A673 (cell line): ENCODE measurements around the gene ARHGAP30. TPM values are rescaled to one million over a fixed set of nuclear protein-coding genes. Genes with fewer than 3 reads are reported as not detected.

Source experiments
- BruUV-seq: library from RNA; stranded (reverse); fragments of 400-500 nt; replicated peaks from 2 replicates; lab custom pipeline; 2021; lab: Mats Ljungman, UMichigan
- CTCF ChIA-PET: fragments of 300-600 bp; sonication (Branson Sonifier 250); formaldehyde crosslinking; loops from one replicate; lab custom pipeline; 2022; ENCODE audit warnings: antibody characterized with exemption; lab: Charles Lee
- POLR2A ChIA-PET: fragments of 300-600 bp; sonication (Branson Sonifier 250); formaldehyde crosslinking; loops from one replicate; lab custom pipeline; 2022; ENCODE audit warnings: antibody characterized with exemption; ENCODE audit not compliant: low non-redundant PET; lab: Charles Lee
- DNase-seq: peaks from one replicate; pipeline ENCODE4 v3.0.0-alpha.2; 2015; ENCODE audit warnings: low spot score
- H3K27ac ChIP-seq: fragments of 200-600 bp; sonication (generic); 2 replicates; pipeline ENCODE4 v1.5.1; 2016; ENCODE audit warnings: mixed run types, low read depth, mild to moderate bottlenecking, mixed read lengths, antibody characterized with exemption, low read length; ENCODE audit not compliant: poor library complexity, severe bottlenecking
- H3K27me3 ChIP-seq: fragments of 200-600 bp; sonication (generic); replicated peaks from 2 replicates; pipeline ENCODE4 v1.6.1; 2017; ENCODE audit warnings: mixed run types, low read depth, mild to moderate bottlenecking, mixed read lengths, antibody characterized with exemption, low read length; ENCODE audit not compliant: insufficient read depth, poor library complexity
- H3K36me3 ChIP-seq: fragments of 200-600 bp; sonication (generic); 2 replicates; pipeline ENCODE4 v1.6.1; 2016; ENCODE audit warnings: mixed run types, mild to moderate bottlenecking, mixed read lengths, antibody characterized with exemption, low read length; ENCODE audit not compliant: insufficient read depth, poor library complexity, severe bottlenecking
- H3K4me1 ChIP-seq: fragments of 200-600 bp; sonication (generic); 2 replicates; pipeline ENCODE4 v1.6.1; 2017; ENCODE audit warnings: mixed run types, mild to moderate bottlenecking, mixed read lengths, antibody characterized with exemption, low read length; ENCODE audit not compliant: insufficient read depth, poor library complexity, severe bottlenecking
- H3K4me3 ChIP-seq: fragments of 200-600 bp; sonication (generic); 2 replicates; pipeline ENCODE4 v1.5.1; 2016; ENCODE audit warnings: low read depth, mixed run types, mild to moderate bottlenecking, mixed read lengths, low read length; ENCODE audit not compliant: poor library complexity, severe bottlenecking
- H3K9me3 ChIP-seq: fragments of 200-600 bp; sonication (generic); 2 replicates; pipeline ENCODE4 v1.6.1; 2016; ENCODE audit warnings: mixed run types, low read depth, mild to moderate bottlenecking, mixed read lengths, antibody characterized with exemption, low read length; ENCODE audit not compliant: poor library complexity, severe bottlenecking
- CTCF ChIP-seq: fragments of 300-800, 200-600 bp; sonication (generic); conservative IDR thresholded peaks from 2 replicates; pipeline ENCODE4 v1.5.1; 2017; ENCODE audit warnings: low read depth, mild to moderate bottlenecking, antibody characterized with exemption, low read length, moderate library complexity, mixed read lengths
- EZH2 ChIP-seq: fragments of 200-600 bp; sonication (generic); IDR thresholded peaks from 2 replicates; pipeline ENCODE4 v1.6.1; 2017; ENCODE audit warnings: borderline replicate concordance, low read depth, mild to moderate bottlenecking, mixed read lengths, antibody characterized with exemption, low read length; ENCODE audit not compliant: poor library complexity, severe bottlenecking
- intact Hi-C: fragments of 100-400 bp; cut with micrococcal nuclease; formaldehyde crosslinking; loops from one replicate; pipeline ENCODE4 v1.10.0; 2022; ENCODE audit not compliant: unreplicated experiment
- total RNA-seq: library from RNA; stranded (reverse); gene quantifications from 2 replicates; pipeline ENCODE4 v1.2.3, GENCODE V29; 2021

ARHGAP30 gene
- total RNA-seq, 1 experiment from 2014 or later = not detected

- DNase-seq = no peak
- no peaks in the 10 kb centered on the region for H3K9me3 ChIP-seq
- no peak overlapping the region for H3K27ac ChIP-seq
- H3K4me1 ChIP-seq = no peaks in the 10 kb centered on the region
- CTCF ChIA-PET = interaction anchor here (0.7 kb wide), 1 partner anchor 16 kb away, joined by 3 read pairs; no protein-coding TSS in a partner anchor
- POLR2A ChIA-PET = no interaction called here
- no TSS peak for BruUV-seq
- H3K27me3 ChIP-seq = no peaks in the 10 kb centered on the region
- TF ChIP-seq CTCF (no peak), EZH2 (no peak)
- no peaks in the 10 kb centered on the region for H3K36me3 ChIP-seq
- no peak overlapping the region for H3K4me3 ChIP-seq
- intact Hi-C loops = no loop called here
Measured at GRCh38 chr1:161013131-161013487, 56.6 kb downstream of the ARHGAP30 start.

- H3K27ac ChIP-seq = no peak overlapping the region
- H3K4me3 ChIP-seq = no peak overlapping the region
- ChIA-PET POLR2A (interaction anchor here (0.6 kb wide), 1 partner anchor 21 kb away, joined by 21 read pairs; no protein-coding TSS in a partner anchor), CTCF (no interaction called here)
- H3K4me1 ChIP-seq = no peaks in the 10 kb centered on the region
- no peak for TF ChIP-seq EZH2
- DNase-seq = no peak
- BruUV-seq = no TSS peak
- no peaks in the 10 kb centered on the region for H3K9me3 ChIP-seq
- intact Hi-C loops = no loop called here
- H3K36me3 ChIP-seq = no peaks in the 10 kb centered on the region
- no peaks in the 10 kb centered on the region for H3K27me3 ChIP-seq
Measured at GRCh38 chr1:161012420-161012819, 57.3 kb downstream of the ARHGAP30 start.

GRCh38 chr1:161009602-161010211 lies 60.0 kb downstream of the ARHGAP30 start:
- no peak for TF ChIP-seq CTCF
- no peak for TF ChIP-seq EZH2
- POLR2A ChIA-PET = no interaction called here
- CTCF ChIA-PET = no interaction called here

More at GRCh38 chr1:161009602-161010211, 60.0 kb downstream of the ARHGAP30 start:
- intact Hi-C loops = no loop called here
- Histone ChIP-seq H3K36me3 (no peaks in the 10 kb centered on the region), H3K9me3 (no peaks in the 10 kb centered on the region), H3K27ac (no peak overlapping the region), H3K4me1 (no peaks in the 10 kb centered on the region), H3K4me3 (no peak overlapping the region), H3K27me3 (no peaks in the 10 kb centered on the region)
- DNase-seq = no peak
- no TSS peak for BruUV-seq
